Activated CD8-positive, alpha-beta memory T cell treated with anti-CD3 and anti-CD28 coated beads for 48 hours (primary cell): Measurements from ENCODE around the gene LIG3.
A peak's percentile ranks its signal among the peaks of the same experiment; 100 is the strongest.
"Not testable (repeated sequence)": the region's sequence is repeated elsewhere in the genome, so short reads cannot be mapped to it uniquely, and the experiment has no call there.

Experiments used
- DNase-seq, 3 experiments: peaks; one replicate each; pipeline ENCODE4 v3.0.0-alpha.2; 2020; ENCODE audit warnings: low read depth in 2 of 3, low spot score in 2 of 3

The LIG3 gene

GRCh38 chr17:34998205-34998604 is 17.9 kb downstream of the LIG3 start:
- DNase-seq: peak; percentile 52 to 63 (median 56)

- DNase-seq: no peak
These were observed 19.1 kb downstream of the LIG3 start for GRCh38 chr17:34999456-34999855.

GRCh38 chr17:35000965-35001364 is 20.7 kb downstream of the LIG3 start:
- not testable (repeated sequence) for DNase-seq

GRCh38 chr17:35001549-35001948 is 21.2 kb downstream of the LIG3 start:
- no peak for DNase-seq

GRCh38 chr17:35002876-35003551 is 22.7 kb downstream of the LIG3 start:
- DNase-seq: no peak

- DNase-seq: no peak
These were observed 23.5 kb downstream of the LIG3 start for GRCh38 chr17:35003778-35004177.

GRCh38 chr17:35006345-35006744 is 26.0 kb downstream of the LIG3 start:
- no peak for DNase-seq

- no peak for DNase-seq
These were observed 26.6 kb downstream of the LIG3 start for GRCh38 chr17:35006961-35007360.

GRCh38 chr17:35010093-35010492 is 29.8 kb downstream of the LIG3 start:
- no peak for DNase-seq

GRCh38 chr17:35011671-35012216 is 31.4 kb downstream of the LIG3 start:
- no peak for DNase-seq

- DNase-seq: no peak
These were observed 36.1 kb downstream of the LIG3 start for GRCh38 chr17:35016369-35016768.

GRCh38 chr17:35017021-35017420 is 36.7 kb downstream of the LIG3 start:
- no peak for DNase-seq

GRCh38 chr17:35018814-35019213 is 38.5 kb downstream of the LIG3 start:
- no peak for DNase-seq

- DNase-seq: no peak
These were observed 39.3 kb downstream of the LIG3 start for GRCh38 chr17:35019386-35020179.

GRCh38 chr17:35021520-35022380 is 41.4 kb downstream of the LIG3 start:
- DNase-seq: no peak

- peak; percentile 28 to 49 (median 48) for DNase-seq
These were observed 42.3 kb downstream of the LIG3 start for GRCh38 chr17:35022536-35023063.

- DNase-seq: no peak
These were observed 43.2 kb downstream of the LIG3 start for GRCh38 chr17:35023538-35023937.

GRCh38 chr17:35025541-35025940 is 45.2 kb downstream of the LIG3 start:
- DNase-seq: no peak

GRCh38 chr17:35028097-35028496 is 47.8 kb downstream of the LIG3 start:
- DNase-seq: not testable (repeated sequence)

GRCh38 chr17:35028531-35029262 is 48.4 kb downstream of the LIG3 start:
- no peak for DNase-seq
